K562 (cell line): ENCODE data around the gene TUBB6. TPM values are rescaled to one million over a fixed set of nuclear protein-coding genes. Genes with fewer than 3 reads are reported as not detected.

ENCODE experiments used
- ATAC-seq: fragments of 200-7000 bp; cut with Tn5 transposase; 3 replicates; pipeline ENCODE4 v1.9.1; 2020; ENCODE audit warnings: moderate library complexity
- BruUV-seq: library from RNA; stranded (reverse); fragments of 400-500 nt; replicated peaks from 2 replicates; lab custom pipeline; 2021; lab: Mats Ljungman, UMichigan
- CTCF ChIA-PET: fragments of 300-600 bp; formaldehyde crosslinking; extraction: SDS; loops from one replicate; lab custom pipeline; 2021; ENCODE audit warnings: low intra/inter-chr PET ratio; lab: Yijun Ruan, JAX
- POLR2A ChIA-PET: fragments of 300-600, 350-650 bp; sonication (Branson Sonifier 250); formaldehyde crosslinking; extraction: SDS; loops from one replicate; lab custom pipeline; 2021; ENCODE audit warnings: antibody characterized with exemption, inconsistent platforms; lab: Yijun Ruan, JAX
- DNase-seq, 4 experiments: peaks; one replicate each; pipeline versions ENCODE4 v3.0.0 to v3.0.0-alpha.2; 2011 to 2018; ENCODE audit warnings: low spot score in 3 of 4, mixed read lengths in 3 of 4; ENCODE audit errors: extremely low read depth in 1 of 4
- FAIRE-seq: peaks from 2 replicates; lab custom pipeline; 2011; peaks lifted over from hg19 to GRCh38; lab: Jason Lieb, UNC
- H2AFZ ChIP-seq: 2 replicates; pipeline ENCODE4 v1.6.0; 2011; ENCODE audit warnings: low read depth, low read length, control low read depth, inconsistent platforms
- H3K27ac ChIP-seq: fragments of 200-600 bp; 3 replicates; pipeline ENCODE4 v1.8.0; 2011; ENCODE audit warnings: low read depth, mild to moderate bottlenecking, control low read depth, inconsistent platforms, low read length, moderate library complexity, mixed read lengths; ENCODE audit errors: extremely low read depth
- H3K27me3 ChIP-seq, 2 experiments: fragments of 300-600 bp in 1 of 2; 2 replicates in 1 of 2; 3 replicates in 1 of 2; pipeline versions ENCODE4 v1.6.0 to v1.8.0; 2011; ENCODE audit warnings: inconsistent platforms in 2 of 2, low read length in 2 of 2, mild to moderate bottlenecking in 1 of 2, mixed read lengths in 1 of 2, moderate library complexity in 1 of 2; ENCODE audit not compliant: control insufficient read depth in 2 of 2, insufficient read depth in 2 of 2
- H3K36me3 ChIP-seq: fragments of 300-600 bp; 3 replicates; pipeline ENCODE4 v1.8.0; 2011; ENCODE audit warnings: mild to moderate bottlenecking, low read length, inconsistent platforms; ENCODE audit not compliant: control insufficient read depth, insufficient read depth
- H3K4me1 ChIP-seq, 2 experiments: fragments of 200-600 bp in 1 of 2; replicated peaks in 1 of 2; 2 replicates in 1 of 2; 3 replicates in 1 of 2; pipeline versions ENCODE4 v1.5.1 to v1.8.0; 2011; ENCODE audit warnings: inconsistent platforms in 2 of 2, low read length in 2 of 2, mild to moderate bottlenecking in 1 of 2, mixed read lengths in 1 of 2, moderate library complexity in 1 of 2; ENCODE audit not compliant: control insufficient read depth in 2 of 2, insufficient read depth in 2 of 2
- H3K4me2 ChIP-seq: 2 replicates; pipeline ENCODE4 v1.6.1; 2011; ENCODE audit warnings: low read length, control low read depth, inconsistent platforms, mixed read lengths; ENCODE audit not compliant: insufficient read depth
- H3K4me3 ChIP-seq: fragments of 200-600 bp; sonication (generic), shearing (Covaris generic); 2 replicates; pipeline ENCODE4 v1.5.1; 2016; ENCODE audit warnings: control low read depth, inconsistent platforms
- H3K79me2 ChIP-seq: fragments of 200-600 bp; 3 replicates; pipeline ENCODE4 v1.8.0; 2011; ENCODE audit warnings: low read length, inconsistent platforms; ENCODE audit not compliant: control insufficient read depth, insufficient read depth
- H3K9ac ChIP-seq, 2 experiments: 2 replicates each; pipeline versions ENCODE4 v1.6.0 to v1.6.1; 2011; ENCODE audit warnings: low read depth in 2 of 2, low read length in 2 of 2, control low read depth in 1 of 2, inconsistent platforms in 1 of 2, mild to moderate bottlenecking in 1 of 2, mixed read lengths in 1 of 2; ENCODE audit not compliant: insufficient read depth in 1 of 2
- H3K9me1 ChIP-seq: one replicate; pipeline ENCODE4 v1.6.0; 2011; ENCODE audit warnings: inconsistent platforms, mild to moderate bottlenecking, low read length, moderate library complexity; ENCODE audit not compliant: control insufficient read depth, insufficient read depth
- H3K9me3 ChIP-seq: replicated peaks from 2 replicates; pipeline ENCODE4 v1.5.1; 2011; ENCODE audit warnings: low read depth, low read length, inconsistent platforms; ENCODE audit not compliant: control insufficient read depth, insufficient read depth
- H4K20me1 ChIP-seq: replicated peaks from 2 replicates; pipeline ENCODE4 v1.6.1; 2011; ENCODE audit warnings: low read length, inconsistent platforms, mixed read lengths; ENCODE audit not compliant: control insufficient read depth, insufficient read depth
- BHLHE40 ChIP-seq: IDR thresholded peaks from 2 replicates; pipeline ENCODE4 v1.6.1; 2011; ENCODE audit warnings: low read length, improper control_type of control experiment
- DLX4 ChIP-seq: fragments of 250-450 bp; sonication (Bioruptor Pico); IDR thresholded peaks from 2 replicates; pipeline ENCODE4 v1.6.1; 2021; ENCODE audit warnings: mild to moderate bottlenecking
- ETS2 ChIP-seq: IDR thresholded peaks from 2 replicates; pipeline ENCODE4 v1.6.1; 2016; ENCODE audit warnings: borderline replicate concordance, missing genetic modification characterization, mild to moderate bottlenecking, moderate library complexity, missing compliant biosample characterization; ENCODE audit not compliant: poor library complexity, severe bottlenecking
- HCFC1 ChIP-seq: IDR thresholded peaks from 2 replicates; pipeline ENCODE4 v1.6.1; 2012; ENCODE audit warnings: low read depth, low read length, improper control_type of control experiment
- HDAC2 ChIP-seq: fragments of 450-650 bp; IDR thresholded peaks from 2 replicates; pipeline ENCODE4 v1.6.1; 2016; ENCODE audit warnings: mild to moderate bottlenecking
- JUND ChIP-seq, 2 experiments: IDR thresholded peaks; 2 replicates in 1 of 2; 3 replicates in 1 of 2; pipeline ENCODE4 v1.6.1; 2011; ENCODE audit warnings: borderline replicate concordance in 2 of 2, low read depth in 2 of 2, low read length in 2 of 2, improper control_type of control experiment in 1 of 2, missing biosample characterization in 1 of 2, missing genetic modification characterization in 1 of 2, missing genetic modification reagents in 1 of 2
- KLF10 ChIP-seq: fragments of 250-450 bp; sonication (Bioruptor Pico); IDR thresholded peaks from 2 replicates; pipeline ENCODE4 v1.6.1; 2021; ENCODE audit warnings: matching md5 sums
- LARP7 ChIP-seq: fragments of 450-650 bp; IDR thresholded peaks from 2 replicates; pipeline ENCODE4 v1.6.1; 2016
- MNT ChIP-seq, 2 experiments: fragments of 450-650 bp; conservative IDR thresholded peaks; 2 replicates each; pipeline ENCODE4 v1.6.1; 2017; ENCODE audit warnings: mild to moderate bottlenecking in 2 of 2, moderate library complexity in 2 of 2
- NR3C1 ChIP-seq: sonication (generic); formaldehyde crosslinking; IDR thresholded peaks from 2 replicates; pipeline ENCODE4 v1.8.1; 2022; ENCODE audit warnings: missing genetic modification reagents
- RBM14 ChIP-seq: fragments of 200-400 bp; formaldehyde crosslinking; IDR thresholded peaks from 2 replicates; pipeline ENCODE4 v1.6.1; 2018; ENCODE audit warnings: low read depth, mild to moderate bottlenecking, low read length, moderate library complexity, borderline replicate concordance; ENCODE audit not compliant: insufficient read depth
- SETDB1 ChIP-seq: IDR thresholded peaks from one replicate; pipeline ENCODE4 v1.6.1; 2012; ENCODE audit warnings: low read length, control low read depth, inconsistent platforms
- SRF ChIP-seq, 2 experiments: fragments of 250-450, 450-650 bp in 1 of 2; sonication (Bioruptor Pico) in 1 of 2; sonication (generic) in 1 of 2; formaldehyde crosslinking; IDR thresholded peaks; 2 replicates each; pipeline versions ENCODE4 v1.5.0 to v1.5.1; 2020 to 2022; ENCODE audit warnings: mild to moderate bottlenecking in 1 of 2, missing genetic modification reagents in 1 of 2
- ZKSCAN1 ChIP-seq: fragments of 150-350 bp; IDR thresholded peaks from 2 replicates; pipeline ENCODE4 v1.6.1; 2016; ENCODE audit warnings: low read depth, low read length
- ZNF507 ChIP-seq: conservative IDR thresholded peaks from 2 replicates; pipeline ENCODE4 v1.6.1; 2017; ENCODE audit warnings: missing genetic modification characterization, missing compliant biosample characterization
- ZNF583 ChIP-seq: fragments of 250-450 bp; sonication (Bioruptor Pico); IDR thresholded peaks from 2 replicates; pipeline ENCODE4 v1.4.0; 2020
- WGBS: fragments of 100-300 bp; shearing (Covaris generic); methylation state at CpG from one replicate; pipeline ENCODE4 v1.1.6; 2016; ENCODE audit warnings: low coverage, mixed read lengths; ENCODE audit not compliant: insufficient coverage; ENCODE audit errors: missing lambda C conversion rate; 5-methylcytosine and 5-hydroxymethylcytosine counted together
- in situ Hi-C: fragments of 300-500 bp; cut with MboI; formaldehyde crosslinking; loops from 4 replicates; pipeline ENCODE4 v1.15.0; 2018; ENCODE audit warnings: inconsistent platforms, mixed read lengths
- intact Hi-C: fragments of 100-400 bp; cut with micrococcal nuclease; formaldehyde crosslinking; loops from 2 replicates; pipeline ENCODE4 v1.14.2; 2022
- polyA plus RNA-seq, 8 experiments: library from polyadenylated mRNA; depleted of rRNA in 4 of 8; stranded (reverse) in 5 of 8; unstranded in 3 of 8; fragments of >200 nt; fragmentation: Nextera tagmentation in 2 of 8; fragmentation: Illumina TruSeq in 1 of 8; extraction: Ambion mirVana in 2 of 8; extraction: Trizol in 1 of 8; gene quantifications; 2 replicates each; pipeline versions ENCODE4 v1.2.1 to v1.2.3, GENCODE V29; 2011 to 2014; ENCODE audit warnings: inconsistent platforms in 1 of 8, missing spikeins in 1 of 8
- total RNA-seq, 7 experiments: library from RNA; depleted of rRNA in 6 of 7; stranded (reverse); fragments of >200 nt in 6 of 7; fragmentation: Illumina TruSeq in 2 of 7; extraction: Trizol in 2 of 7; gene quantifications; 2 replicates each; pipeline versions ENCODE4 v1.2.1 to v1.2.3, GENCODE V29; 2011 to 2021; ENCODE audit warnings: low replicate concordance in 1 of 7

TUBB6 gene
- total and polyA plus RNA-seq, 9 of the 15 experiments (the other 6 are each of a cell fraction or from before 2014, with no cell fraction given): 43.9 to 404 (median 81.1) TPM

- TF ChIP-seq ZKSCAN1 (no peak), SRF (CRISPR knock-in tag; IDR thresholded peaks at IDR 0.05) (no peak), JUND (IDR thresholded peaks at IDR 0.05; ENCODE audit: borderline replicate concordance, low read depth, low read length) (no peak), JUND (tag; IDR thresholded peaks at IDR 0.05; ENCODE audit: borderline replicate concordance, low read depth, low read length) (no peak), SETDB1 (no peak), ETS2 (tag) (no peak), KLF10 (CRISPR knock-in tag) (no peak), LARP7 (no peak), HCFC1 (no peak), MNT (conservative IDR thresholded peaks at IDR 0.05) (no peak), BHLHE40 (no peak), RBM14 (no peak), ZNF507 (tag) (no peak), ZNF583 (CRISPR knock-in tag) (no peak), HDAC2 (no peak), DLX4 (CRISPR knock-in tag) (no peak), NR3C1 (no peak)
- Histone ChIP-seq H3K36me3 (peaks cover 52% of the 10 kb centered on the region), H3K9me3 (no peaks in the 10 kb centered on the region), H3K4me3 (no peak overlapping the region), H3K9me1 (peaks cover 3% of the 10 kb centered on the region), H3K4me2 (peak overlapping the region; percentile 49), H3K27me3 (no peaks in the 10 kb centered on the region), H3K9ac (no peak overlapping the region), H3K79me2 (peaks cover 76% of the 10 kb centered on the region), H2AFZ (no peak overlapping the region), H3K4me1 (peaks cover 28 to 33% of the 10 kb centered on the region in 2 experiments), H4K20me1 (peaks cover 32% of the 10 kb centered on the region), H3K27ac (peak overlapping the region; percentile 12; the same call in 1 of the 3 replicates)
- intact Hi-C loops: no loop called here
- FAIRE-seq (peak; percentile 62), ATAC-seq (no peak), DNase-seq (no peak)
- BruUV-seq: no TSS peak
- WGBS: 50% methylated on average over 2 of the region's 2 CpGs
- CTCF ChIA-PET: no interaction called here
- in situ Hi-C loops: no loop called here
- POLR2A ChIA-PET: interaction anchor here (0.6 to 2.3 kb wide), 8 partner anchors 10 to 352 kb away, joined by 3 to 23 read pairs (median 3); no protein-coding TSS in a partner anchor
These were observed 65.7 kb downstream of the TUBB6 start for GRCh38 chr18:12373771-12374116.
